IMR-90 (cell line): ENCODE data around the gene ROCK1. TPM values are rescaled to one million over a fixed set of nuclear protein-coding genes. Genes with fewer than 3 reads are reported as not detected.

Experiments
- ATAC-seq: fragments of 200-7000 bp; cut with Tn5 transposase; 2 replicates; pipeline ENCODE4 v1.9.1; 2020; ENCODE audit warnings: low read depth, mild to moderate bottlenecking, moderate library complexity
- BruUV-seq: library from RNA; stranded (reverse); fragments of 400-500 nt; replicated peaks from 2 replicates; lab custom pipeline; 2021; lab: Mats Ljungman, UMichigan
- CTCF ChIA-PET: fragments of 300-600 bp; formaldehyde crosslinking; extraction: SDS; loops from one replicate; lab custom pipeline; 2021; ENCODE audit warnings: antibody characterized with exemption; lab: Yijun Ruan, JAX
- POLR2A ChIA-PET: fragments of 300-600 bp; sonication (Branson Sonifier 250); formaldehyde crosslinking; loops from one replicate; lab custom pipeline; 2022; ENCODE audit warnings: antibody characterized with exemption; ENCODE audit not compliant: unreplicated experiment; lab: Charles Lee
- DNase-seq: peaks from one replicate; pipeline ENCODE4 v3.0.0; 2013
- H2AFZ ChIP-seq: replicated peaks from 2 replicates; pipeline ENCODE3; 2013; ENCODE audit warnings: low read length, mild to moderate bottlenecking; ENCODE audit not compliant: poor library complexity
- H2AK5ac ChIP-seq: 2 replicates; pipeline ENCODE4 v1.6.1; 2013; ENCODE audit warnings: low read depth, low read length, inconsistent platforms
- H2AK9ac ChIP-seq: replicated peaks from 2 replicates; pipeline ENCODE3; 2013; ENCODE audit warnings: mild to moderate bottlenecking, low read depth, low read length, moderate library complexity; ENCODE audit not compliant: poor library complexity
- H2BK120ac ChIP-seq: 2 replicates; pipeline ENCODE4 v1.6.1; 2013; ENCODE audit warnings: low read depth, low read length, inconsistent platforms
- H2BK15ac ChIP-seq: 3 replicates; pipeline ENCODE4 v1.6.1; 2013; ENCODE audit warnings: low read depth, low read length, inconsistent platforms
- H2BK20ac ChIP-seq: 2 replicates; pipeline ENCODE4 v1.6.1; 2013; ENCODE audit warnings: low read depth, mild to moderate bottlenecking, inconsistent platforms, low read length, moderate library complexity
- H2BK5ac ChIP-seq: 2 replicates; pipeline ENCODE4 v1.6.1; 2013; ENCODE audit warnings: mild to moderate bottlenecking, low read depth, low read length, inconsistent platforms; ENCODE audit not compliant: poor library complexity, severe bottlenecking
- H3K14ac ChIP-seq: replicated peaks from 2 replicates; pipeline ENCODE4 v1.6.1; 2013; ENCODE audit warnings: low read depth, low read length, inconsistent platforms
- H3K18ac ChIP-seq: 2 replicates; pipeline ENCODE4 v1.6.1; 2013; ENCODE audit warnings: low read depth, low read length, control low read depth
- H3K23ac ChIP-seq: 2 replicates; pipeline ENCODE4 v1.6.1; 2013; ENCODE audit warnings: low read depth, low read length, inconsistent platforms
- H3K27ac ChIP-seq: 2 replicates; pipeline ENCODE4 v1.5.1; 2013; ENCODE audit warnings: mild to moderate bottlenecking, control low read depth, low read length; ENCODE audit not compliant: insufficient read depth
- H3K27me3 ChIP-seq: 2 replicates; pipeline ENCODE4 v1.6.1; 2013; ENCODE audit warnings: low read length; ENCODE audit not compliant: control insufficient read depth, insufficient read depth
- H3K36me3 ChIP-seq: 2 replicates; pipeline ENCODE4 v1.6.1; 2013; ENCODE audit warnings: low read length, mixed read lengths; ENCODE audit not compliant: control insufficient read depth, insufficient read depth
- H3K4ac ChIP-seq: 2 replicates; pipeline ENCODE4 v1.6.1; 2013; ENCODE audit warnings: low read depth, low read length, inconsistent platforms
- H3K4me1 ChIP-seq: 2 replicates; pipeline ENCODE4 v1.6.1; 2013; ENCODE audit warnings: low read length, mixed read lengths; ENCODE audit not compliant: control insufficient read depth, insufficient read depth
- H3K4me2 ChIP-seq: 2 replicates; pipeline ENCODE4 v1.6.1; 2013; ENCODE audit warnings: low read depth, mild to moderate bottlenecking, control low read depth, low read length, moderate library complexity
- H3K4me3 ChIP-seq: 2 replicates; pipeline ENCODE4 v1.5.1; 2013; ENCODE audit warnings: low read depth, mild to moderate bottlenecking, control low read depth, low read length, moderate library complexity; ENCODE audit not compliant: insufficient read depth
- H3K56ac ChIP-seq: 2 replicates; pipeline ENCODE4 v1.6.1; 2013; ENCODE audit warnings: low read length, inconsistent platforms; ENCODE audit not compliant: insufficient read depth; ENCODE audit errors: extremely low read depth
- H3K79me1 ChIP-seq, 2 experiments: 2 replicates each; pipeline ENCODE4 v1.6.1; 2013; ENCODE audit warnings: low read length in 2 of 2, inconsistent platforms in 1 of 2, low read depth in 1 of 2
- H3K9ac ChIP-seq: 2 replicates; pipeline ENCODE4 v1.6.1; 2013; ENCODE audit warnings: low read depth, low read length, control low read depth
- H3K9me1 ChIP-seq: 2 replicates; pipeline ENCODE4 v1.6.1; 2013; ENCODE audit warnings: low read length, inconsistent platforms; ENCODE audit not compliant: insufficient read depth
- H3K9me3 ChIP-seq: 2 replicates; pipeline ENCODE4 v1.6.1; 2013; ENCODE audit warnings: low read length; ENCODE audit not compliant: control insufficient read depth, insufficient read depth
- H4K20me1 ChIP-seq: 2 replicates; pipeline ENCODE4 v1.6.1; 2013; ENCODE audit warnings: low read length, inconsistent platforms; ENCODE audit not compliant: insufficient read depth
- H4K5ac ChIP-seq: 2 replicates; pipeline ENCODE4 v1.6.1; 2013; ENCODE audit warnings: mild to moderate bottlenecking, low read depth, low read length, control low read depth
- H4K8ac ChIP-seq, 2 experiments: 2 replicates each; pipeline ENCODE4 v1.6.1; 2013; ENCODE audit warnings: low read depth in 2 of 2, low read length in 2 of 2, control low read depth in 1 of 2, inconsistent platforms in 1 of 2
- H4K91ac ChIP-seq: 2 replicates; pipeline ENCODE4 v1.6.1; 2013; ENCODE audit warnings: low read depth, low read length, inconsistent platforms; ENCODE audit not compliant: insufficient read depth
- BHLHE40 ChIP-seq: fragments of 150-350 bp; IDR thresholded peaks from 2 replicates; pipeline ENCODE4 v1.6.1; 2016; ENCODE audit warnings: mild to moderate bottlenecking, low read depth, low read length
- CTCF ChIP-seq: conservative IDR thresholded peaks from 2 replicates; pipeline ENCODE4 v1.5.1; 2012; ENCODE audit warnings: mild to moderate bottlenecking, low read depth, low read length, improper control_type of control experiment
- WGBS, 2 experiments: methylation state at CpG; one replicate each; pipeline versions ENCODE4 v1.1.5 to v1.1.7; 2013; ENCODE audit warnings: missing lambda C conversion rate in 2 of 2; ENCODE audit not compliant: insufficient read length in 1 of 2; ENCODE audit errors: extremely low coverage in 2 of 2; 5-methylcytosine and 5-hydroxymethylcytosine counted together
- dilution Hi-C: fragments of 300-500 bp; cut with HindIII; formaldehyde crosslinking; loops from one replicate; pipeline ENCODE4 v1.14.3; 2018; ENCODE audit warnings: low sequenced_read_pairs; ENCODE audit not compliant: unreplicated experiment
- in situ Hi-C: fragments of 300-500 bp; cut with MboI; formaldehyde crosslinking; loops from 3 replicates; pipeline ENCODE4 v1.14.3; 2019; ENCODE audit warnings: low sequenced_read_pairs, inconsistent platforms, mixed read lengths
- intact Hi-C: fragments of 100-400 bp; cut with micrococcal nuclease; formaldehyde crosslinking; loops from 2 replicates; pipeline ENCODE4 v1.10.0; 2022
- polyA plus RNA-seq, 3 experiments: library from polyadenylated mRNA; depleted of rRNA; stranded (reverse); fragments of >200 nt; gene quantifications; 2 replicates each; pipeline ENCODE4 v1.2.3, GENCODE V29; 2012; ENCODE audit warnings: low replicate concordance in 1 of 3
- total RNA-seq: library from RNA; depleted of rRNA; stranded (reverse); fragments of >200 nt; gene quantifications from 2 replicates; pipeline ENCODE4 v1.2.3, GENCODE V29; 2012

Gene ROCK1
- total and polyA plus RNA-seq, 2 of the 4 experiments (the other 2 are of a cell fraction) = 9.9 to 17.0 TPM

DNA sequence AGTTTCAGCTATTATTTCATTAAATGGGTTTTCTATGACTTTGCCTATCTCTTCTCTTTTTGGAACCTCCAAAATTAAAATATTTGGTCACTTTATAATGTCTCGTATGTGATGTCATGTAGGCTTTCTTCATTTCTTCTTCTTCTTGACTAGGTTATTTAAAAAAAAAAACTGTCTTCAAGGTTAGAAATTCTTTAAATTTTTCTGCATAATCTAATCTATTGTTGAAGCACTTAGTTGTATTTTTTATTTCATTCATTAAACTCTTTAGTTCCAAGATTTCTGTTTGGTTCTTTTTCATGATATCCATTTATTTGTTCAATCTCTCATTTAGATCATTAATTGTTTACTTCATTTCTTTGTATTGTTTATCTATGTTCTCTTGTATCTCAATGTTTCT is 43.8 kb upstream of the ROCK1 start:
- Histone ChIP-seq H3K27me3 (no peaks in the 10 kb centered on the region), H4K8ac (no peak overlapping the region), H3K79me1 (no peaks in the 10 kb centered on the region), H2BK20ac (no peak overlapping the region), H3K4me1 (no peaks in the 10 kb centered on the region), H3K23ac (no peak overlapping the region), H2BK15ac (no peak overlapping the region), H3K27ac (no peak overlapping the region), H3K56ac (no peak overlapping the region), H2AK9ac (no peak overlapping the region), H4K5ac (no peak overlapping the region), H3K36me3 (no peaks in the 10 kb centered on the region), H3K14ac (no peak overlapping the region), H2BK120ac (no peak overlapping the region), H2AFZ (no peak overlapping the region), H3K4me3 (no peak overlapping the region), H3K4me2 (no peak overlapping the region), H4K91ac (no peak overlapping the region), H4K20me1 (no peaks in the 10 kb centered on the region), H3K9me1 (no peaks in the 10 kb centered on the region), H2BK5ac (no peak overlapping the region), H3K4ac (no peak overlapping the region), H2AK5ac (no peak overlapping the region), H3K9me3 (peaks cover 6% of the 10 kb centered on the region), H3K18ac (no peak overlapping the region), H3K9ac (no peak overlapping the region)
- intact Hi-C loops = no loop called here
- ChIA-PET CTCF (no interaction called here), POLR2A (no interaction called here)
- TF ChIP-seq CTCF (no peak), BHLHE40 (no peak)
- in situ Hi-C loops = loop anchor here (10.0 kb wide), 1 partner anchor 49 kb away; no protein-coding TSS in a partner anchor
- ATAC-seq = no peak
- BruUV-seq = no TSS peak
- WGBS, 2 experiments = no CpG with 5 or more reads among the region's 1 CpG
- dilution Hi-C loops = no loop called here
- no peak for DNase-seq
